CD4-positive, alpha-beta T cell treated with Interleukin-4 for 1 hour (primary cell): ENCODE results near the gene SCG2.

Experiments
- DNase-seq, 2 donors: peaks; one replicate each; pipeline ENCODE4 v3.0.0-alpha.2; 2020 to 2022

The SCG2 gene

DNA sequence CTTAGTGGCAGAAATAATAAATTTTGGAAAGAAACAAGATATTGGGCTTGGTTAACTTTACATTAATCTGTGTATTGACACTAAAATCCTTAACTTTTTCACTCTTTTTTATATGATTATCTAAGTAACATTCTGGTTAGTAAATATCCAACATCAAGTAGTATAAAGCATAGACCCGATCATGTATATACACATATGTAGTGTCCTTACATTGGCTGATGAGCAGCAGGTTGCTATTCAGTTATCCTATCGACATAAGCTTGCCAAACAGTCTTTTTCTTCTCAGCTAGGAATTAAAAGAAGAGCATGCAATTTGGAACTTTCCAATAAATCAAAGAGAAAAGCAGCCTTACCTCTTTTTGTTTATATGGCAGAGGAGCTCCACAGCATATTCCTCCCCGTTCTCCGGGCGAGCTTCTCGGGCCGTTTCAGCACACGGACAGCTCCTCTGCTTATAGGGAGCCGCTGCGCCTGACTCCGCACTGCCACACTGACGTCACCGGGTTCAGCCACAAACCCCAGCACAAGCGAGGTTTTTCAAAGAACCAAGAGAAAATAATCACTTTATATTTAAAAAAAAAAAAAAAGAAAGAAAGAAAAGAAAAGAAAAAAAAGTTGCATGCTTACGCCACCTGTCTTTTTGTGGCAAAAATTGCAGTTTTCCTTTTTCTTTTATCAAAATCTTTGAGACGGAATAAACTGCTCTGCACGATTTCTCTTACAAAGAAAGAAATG lies at the start of gene SCG2:
Gene SCG2 (minus strand): TSS at position 430 of the 735 bp plus-strand sequence. CDS start 3,079 bp downstream, outside the sequence.
- peak; percentile 12 to 19 for DNase-seq

- DNase-seq = no peak
These were observed 47.7 kb upstream of the SCG2 start for GRCh38 chr2:223649554-223650533.

- no peak for DNase-seq
These were observed 46.6 kb upstream of the SCG2 start for GRCh38 chr2:223648755-223649154.

DNA sequence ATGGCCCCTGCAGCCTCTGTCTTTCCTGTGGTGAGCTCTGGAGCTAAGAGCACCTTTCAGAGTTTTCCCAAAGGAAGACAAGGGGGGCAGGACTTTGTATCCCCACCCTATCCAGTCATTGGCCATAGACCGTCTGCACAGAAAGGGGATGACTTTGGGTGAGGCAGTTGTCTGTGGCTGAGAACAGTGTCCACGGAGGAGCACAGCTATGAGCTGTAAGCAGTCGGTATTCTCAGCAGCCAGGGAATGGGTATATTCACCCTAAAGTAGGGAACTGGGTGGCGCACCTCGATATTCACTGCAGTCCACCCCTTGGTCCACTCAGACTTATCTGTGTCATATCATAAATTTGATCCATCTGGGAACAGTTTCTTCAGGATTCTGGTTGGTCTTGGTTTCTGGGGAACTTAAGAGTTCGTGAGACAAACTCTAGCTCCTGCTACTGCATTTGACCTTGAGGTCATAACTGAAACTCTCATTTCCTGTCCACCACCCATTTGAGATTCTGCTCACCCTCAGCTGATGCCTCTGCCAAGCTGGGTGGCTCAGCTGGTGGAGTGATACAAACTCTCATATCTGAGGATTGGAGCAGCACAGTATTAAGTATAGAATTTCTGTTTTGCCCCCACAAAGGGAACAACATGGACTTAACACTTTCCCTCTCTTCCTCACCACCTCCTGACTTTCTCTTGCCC lies 45.2 kb upstream of the SCG2 start:
- no peak for DNase-seq

DNA sequence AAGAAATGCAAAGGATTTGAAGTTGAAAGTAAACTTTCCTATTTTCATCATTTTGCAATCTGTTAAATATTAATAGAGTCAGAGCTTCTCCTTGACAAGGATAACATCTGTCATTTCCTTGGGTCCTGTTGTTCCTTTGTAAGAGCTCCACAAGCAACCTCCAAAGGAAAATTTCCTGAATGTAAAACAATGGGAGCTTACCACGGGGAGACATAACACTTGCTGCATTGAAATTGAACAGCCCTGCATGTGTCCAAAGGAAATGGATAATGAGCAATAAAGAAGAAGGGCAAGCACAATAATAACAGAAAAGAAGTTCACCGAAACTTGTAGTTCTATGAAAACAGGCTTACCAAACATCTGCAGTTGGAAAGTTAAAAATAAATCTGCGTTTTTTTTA lies 42.0 kb upstream of the SCG2 start:
- no peak for DNase-seq

- DNase-seq = no peak
These were observed 41.1 kb upstream of the SCG2 start for GRCh38 chr2:223643309-223643708.

DNA sequence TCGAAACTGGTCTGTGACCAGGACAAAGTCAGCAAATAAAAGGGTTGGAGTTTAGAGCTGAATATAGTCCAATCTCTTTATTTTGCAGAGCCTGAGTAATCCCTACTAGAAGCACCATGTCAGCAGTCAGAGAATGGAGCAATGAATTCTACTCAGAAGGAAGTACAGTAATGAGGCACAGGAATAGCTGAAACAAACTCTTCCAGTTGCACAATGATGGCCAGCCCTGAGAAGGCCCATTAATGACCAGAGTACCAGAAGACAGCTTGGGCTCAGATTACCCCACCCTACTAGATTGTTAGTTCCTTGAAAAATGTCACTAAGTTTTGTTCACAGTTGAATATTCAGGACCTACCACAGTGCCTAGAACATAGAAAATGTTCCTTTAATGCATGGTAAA lies 40.3 kb upstream of the SCG2 start:
- DNase-seq = no peak

GRCh38 chr2:223641082-223641481 lies 38.9 kb upstream of the SCG2 start:
- no peak for DNase-seq

GRCh38 chr2:223635080-223635479 lies 32.9 kb upstream of the SCG2 start:
- DNase-seq = no peak

- no peak for DNase-seq
These were observed 32.1 kb upstream of the SCG2 start for GRCh38 chr2:223634238-223634637.

DNA sequence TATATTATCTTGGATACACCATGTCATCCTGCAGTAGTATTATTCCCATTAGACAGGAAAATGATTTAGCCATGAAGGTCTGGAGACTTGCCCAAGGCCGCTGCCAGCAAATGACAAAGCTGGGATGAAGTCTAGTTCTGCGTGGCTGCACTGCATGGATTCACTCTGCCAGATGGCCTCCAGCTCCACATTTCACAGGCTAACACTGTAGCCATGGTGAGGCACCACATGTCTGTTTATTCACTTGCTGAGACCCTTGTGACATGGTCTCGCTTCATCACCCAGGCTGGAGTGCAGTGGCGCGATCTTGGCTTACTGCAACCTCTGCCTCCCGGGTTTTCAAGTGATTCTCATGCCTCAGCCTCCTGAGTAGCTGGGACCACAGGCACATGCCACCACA lies 31.5 kb upstream of the SCG2 start:
- DNase-seq = no peak

GRCh38 chr2:223632826-223633225 lies 30.7 kb upstream of the SCG2 start:
- DNase-seq = no peak

- no peak for DNase-seq
These were observed 24.6 kb upstream of the SCG2 start for GRCh38 chr2:223626716-223627115.

DNA sequence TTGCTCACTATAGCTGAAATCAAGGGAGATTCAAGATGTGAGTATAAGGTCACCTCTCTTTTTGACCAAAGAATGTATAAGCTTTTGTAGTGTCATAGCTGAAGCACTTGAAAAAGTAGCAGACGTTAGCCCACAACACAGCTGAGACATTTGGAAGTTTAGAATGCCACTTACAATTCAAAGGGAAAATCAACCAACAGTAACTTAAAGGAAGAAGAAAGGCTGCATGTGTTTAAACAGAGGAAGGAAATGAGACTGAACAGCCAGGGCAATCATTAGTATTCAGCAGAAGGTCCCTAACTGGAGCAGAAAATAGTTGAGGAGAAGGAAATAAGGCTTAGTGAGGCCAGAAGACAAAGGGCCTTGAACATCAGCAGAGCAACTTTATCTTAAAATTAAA lies 23.5 kb upstream of the SCG2 start:
- no peak for DNase-seq

DNA sequence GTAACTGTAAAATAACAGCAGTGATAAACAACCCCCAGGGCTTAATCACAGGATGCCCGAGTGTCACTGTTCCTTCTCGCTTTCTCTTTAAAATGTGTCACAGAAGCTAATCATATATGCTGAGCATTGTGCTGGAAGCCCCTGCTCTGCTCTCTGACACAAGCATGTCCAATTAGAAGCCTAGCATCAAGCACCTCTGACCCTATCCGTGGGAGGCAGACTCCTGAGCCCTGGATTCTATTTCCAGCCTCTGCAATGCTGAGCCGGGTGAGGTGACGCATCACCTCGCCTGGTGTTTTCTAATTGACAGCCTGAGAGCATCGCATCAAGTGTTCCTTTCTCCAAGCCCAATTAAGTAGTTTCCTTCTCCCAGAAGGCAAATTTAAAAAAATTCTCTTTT lies 19.7 kb upstream of the SCG2 start:
- DNase-seq = no peak

- no peak for DNase-seq
These were observed 17.4 kb upstream of the SCG2 start for GRCh38 chr2:223619486-223620129.

DNA sequence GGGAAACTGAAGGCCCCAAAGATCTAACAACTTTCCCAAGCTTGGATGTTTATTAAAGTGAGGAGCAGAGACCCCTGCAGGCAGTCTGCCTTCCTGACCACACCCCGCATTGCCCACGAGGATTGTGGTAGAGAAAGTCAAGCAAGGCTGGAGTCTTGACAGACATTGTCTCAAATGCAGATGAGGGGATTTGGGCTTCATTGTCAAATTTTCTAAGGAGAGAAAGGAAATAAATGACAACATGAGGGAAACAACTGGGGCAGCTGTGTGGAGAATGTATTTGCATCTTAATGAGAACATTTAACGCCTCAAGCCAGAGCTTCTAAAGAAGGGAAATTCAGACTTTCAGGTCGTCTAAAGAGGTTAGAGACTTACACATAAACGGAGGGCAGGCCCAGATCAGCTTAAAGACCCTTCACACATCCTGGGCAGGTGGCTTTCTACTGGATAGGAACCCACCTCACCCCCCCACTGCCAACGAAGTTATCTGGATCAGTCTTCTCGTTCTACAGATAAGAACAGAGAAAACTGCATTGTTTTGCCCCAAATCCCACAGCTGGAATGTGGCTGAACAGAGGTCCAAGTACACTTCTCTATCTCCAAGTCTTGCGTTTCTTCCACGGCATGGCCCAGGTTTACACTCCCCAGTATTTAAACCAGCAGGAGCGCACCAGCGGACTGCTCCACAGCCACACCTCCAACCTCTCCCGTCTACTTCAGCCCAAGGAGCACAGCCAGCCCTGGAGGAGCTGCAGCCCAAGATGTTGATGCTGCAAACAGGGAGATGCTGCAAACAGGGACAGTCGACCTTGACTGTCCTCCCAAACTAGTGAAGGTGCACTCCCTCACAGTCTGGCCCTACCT lies 16.2 kb upstream of the SCG2 start:
- no peak for DNase-seq

- DNase-seq = no peak
These were observed 12.4 kb upstream of the SCG2 start for GRCh38 chr2:223614534-223614933.

DNA sequence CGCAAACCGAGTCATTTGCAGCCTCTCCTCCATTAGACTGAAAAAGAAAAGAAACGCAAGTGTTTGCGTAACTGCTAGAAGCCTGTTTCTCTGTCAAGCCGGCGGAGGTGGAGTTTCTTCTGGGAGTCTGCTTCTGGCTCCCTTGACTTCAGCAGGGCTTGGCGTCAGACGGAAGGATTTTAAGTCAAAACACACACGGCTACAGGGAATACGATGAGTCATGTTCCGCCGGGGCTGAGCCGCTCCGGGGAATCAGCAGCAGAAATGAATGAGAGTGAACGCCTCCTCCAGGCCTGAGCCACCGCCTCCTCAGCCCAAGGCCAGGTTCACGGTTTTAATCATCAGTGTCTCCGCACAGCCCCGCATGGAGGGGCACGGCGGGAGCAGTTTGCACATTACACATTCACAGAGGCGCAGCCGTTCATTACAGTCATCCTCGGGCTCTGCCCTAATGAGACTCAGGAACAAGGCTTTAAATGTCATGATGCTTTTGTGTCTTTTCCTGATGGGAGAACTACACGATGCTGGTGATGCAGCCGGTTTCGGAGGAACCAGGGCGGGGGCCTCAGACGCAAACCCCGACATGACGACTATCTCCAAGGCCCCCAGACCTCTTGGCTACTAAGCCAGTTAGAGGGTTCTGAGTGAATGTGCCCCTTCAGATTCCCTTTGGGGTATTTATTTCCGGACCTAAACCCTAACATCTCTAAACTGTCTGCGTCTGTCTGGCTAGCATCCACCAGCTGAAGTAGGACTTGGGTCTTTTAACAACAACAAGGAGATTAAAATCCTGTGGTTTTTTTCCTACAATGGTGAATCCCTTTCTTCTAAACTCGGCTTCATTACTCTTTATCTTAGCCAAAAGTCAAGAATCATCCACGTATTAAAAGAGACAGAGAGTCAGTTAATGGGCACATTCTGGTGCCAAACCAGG lies 11.1 kb upstream of the SCG2 start:
- DNase-seq = no peak

DNA sequence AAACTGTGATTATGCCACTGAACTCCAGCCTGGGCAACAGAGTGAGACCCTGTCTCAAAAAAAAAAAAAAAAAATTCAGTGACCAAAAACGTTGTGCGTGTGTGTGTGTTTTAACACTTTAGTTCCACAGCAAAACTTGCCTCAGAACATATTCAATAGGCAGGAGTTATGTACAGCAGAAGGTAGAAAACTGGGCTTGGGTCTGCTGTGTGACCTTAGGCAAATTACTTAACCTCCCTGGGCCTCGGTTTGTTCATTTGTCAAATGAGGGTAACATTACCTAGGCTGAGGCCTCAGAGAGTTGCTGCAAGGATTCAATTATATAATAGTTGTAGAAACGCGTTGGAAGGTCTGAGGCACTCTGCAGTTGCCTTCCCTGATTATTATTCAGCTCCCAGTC lies 10.3 kb upstream of the SCG2 start:
- DNase-seq = no peak

DNA sequence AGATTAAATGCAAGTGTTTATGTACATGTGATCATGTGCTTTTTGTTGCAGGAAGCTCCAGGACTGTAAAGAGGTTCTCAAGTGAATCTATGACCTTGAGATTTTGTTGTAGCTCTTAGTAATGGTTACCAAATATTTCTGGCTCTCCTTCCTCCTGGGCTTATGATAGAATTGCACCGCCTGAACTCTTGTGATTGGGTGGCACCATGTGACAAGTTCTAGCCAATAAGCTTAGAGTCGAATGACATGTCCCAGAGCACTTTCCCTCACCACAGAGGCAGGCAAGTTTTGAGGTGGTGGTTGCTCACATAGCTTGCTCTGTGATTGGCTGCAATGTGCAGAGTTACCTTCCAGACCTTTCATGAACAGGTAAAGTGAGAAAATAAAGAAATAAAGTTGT lies 8.9 kb upstream of the SCG2 start:
- no peak for DNase-seq
